SK-N-SH treated with all-trans-retinoic acid at 6 μM for 48 hours (cell line): ENCODE measurements around the gene BAX.
"Not testable (repeated sequence)": the region's sequence is repeated elsewhere in the genome, so short reads cannot be mapped to it uniquely, and the experiment has no call there.

Source experiments
- OSR1 ChIP-seq: fragments of 250-450 bp; sonication (Bioruptor Pico); IDR thresholded peaks from 2 replicates; pipeline ENCODE4 v1.8.0; 2022; ENCODE audit warnings: moderate library complexity, mild to moderate bottlenecking, inconsistent platforms
- PATZ1 ChIP-seq: fragments of 250-450 bp; sonication (Bioruptor Pico); IDR thresholded peaks from 2 replicates; pipeline ENCODE4 v1.8.0; 2020; ENCODE audit warnings: mild to moderate bottlenecking, moderate library complexity, borderline replicate concordance
- PPARA ChIP-seq: fragments of 250-450 bp; sonication (Bioruptor Pico); IDR thresholded peaks from 2 replicates; pipeline ENCODE4 v1.5.0; 2020; ENCODE audit warnings: mild to moderate bottlenecking, borderline replicate concordance
- RARB ChIP-seq: fragments of 250-450 bp; sonication (Bioruptor Pico); IDR thresholded peaks from 2 replicates; pipeline ENCODE4 v1.8.0; 2021; ENCODE audit warnings: mild to moderate bottlenecking, moderate library complexity
- SNAI2 ChIP-seq: fragments of 250-450 bp; sonication (Bioruptor Pico); IDR thresholded peaks from 2 replicates; pipeline ENCODE4 v1.5.0; 2020; ENCODE audit warnings: mild to moderate bottlenecking, moderate library complexity
- ZFP3 ChIP-seq: fragments of 250-450 bp; sonication (Bioruptor Pico); IDR thresholded peaks from 2 replicates; pipeline ENCODE4 v1.5.0; 2020; ENCODE audit warnings: mild to moderate bottlenecking, moderate library complexity

GRCh38 chr19:48909424-48910077 lies 45.1 kb upstream of the BAX start:
- TF ChIP-seq PATZ1, ZFP3, RARB, OSR1, SNAI2, PPARA (CRISPR knock-in tag): not testable (repeated sequence)
